PC-3 (cell line): ENCODE measurements around the gene BLOC1S2.
"Not testable (repeated sequence)": the region's sequence is repeated elsewhere in the genome, so short reads cannot be mapped to it uniquely, and the experiment has no call there.

ENCODE experiments used
- CTCF ChIP-seq: fragments of 300-600 bp; sonication (generic); conservative IDR thresholded peaks from 2 replicates; pipeline ENCODE4 v1.5.1; 2017; ENCODE audit warnings: antibody characterized with exemption, low read depth, mild to moderate bottlenecking, low read length
- EZH2 ChIP-seq: fragments of 300-600 bp; sonication (generic); IDR thresholded peaks from one replicate; pipeline ENCODE4 v1.6.1; 2017; ENCODE audit warnings: antibody characterized with exemption, mild to moderate bottlenecking, low read length; ENCODE audit not compliant: unreplicated experiment

GRCh38 chr10:100285326-100285725 is 1.2 kb downstream of the BLOC1S2 start:
- not testable (repeated sequence) for TF ChIP-seq CTCF, EZH2
